KBM-7 (cell line): ENCODE results near the gene SDK1.
"Not testable (repeated sequence)": the region's sequence is repeated elsewhere in the genome, so short reads cannot be mapped to it uniquely, and the experiment has no call there.

Experiments used
- DNase-seq: peaks from one replicate; pipeline ENCODE4 v3.0.0-alpha.2; 2015
- in situ Hi-C: fragments of 300-500 bp; cut with MboI; formaldehyde crosslinking; loops from 2 replicates; pipeline ENCODE4 v1.14.3; 2020; ENCODE audit warnings: low sequenced_read_pairs, low pct_unique_long_range_greater_than_20kb, mixed read lengths

The SDK1 gene

GRCh38 chr7:4208086-4208485, 907.0 kb downstream of the SDK1 start:
- in situ Hi-C loops = no loop called here

GRCh38 chr7:4208586-4208985, 907.5 kb downstream of the SDK1 start:
- in situ Hi-C loops = no loop called here
- no peak for DNase-seq

More at GRCh38 chr7:4208086-4208485, 907.0 kb downstream of the SDK1 start:
- no peak for DNase-seq

DNA sequence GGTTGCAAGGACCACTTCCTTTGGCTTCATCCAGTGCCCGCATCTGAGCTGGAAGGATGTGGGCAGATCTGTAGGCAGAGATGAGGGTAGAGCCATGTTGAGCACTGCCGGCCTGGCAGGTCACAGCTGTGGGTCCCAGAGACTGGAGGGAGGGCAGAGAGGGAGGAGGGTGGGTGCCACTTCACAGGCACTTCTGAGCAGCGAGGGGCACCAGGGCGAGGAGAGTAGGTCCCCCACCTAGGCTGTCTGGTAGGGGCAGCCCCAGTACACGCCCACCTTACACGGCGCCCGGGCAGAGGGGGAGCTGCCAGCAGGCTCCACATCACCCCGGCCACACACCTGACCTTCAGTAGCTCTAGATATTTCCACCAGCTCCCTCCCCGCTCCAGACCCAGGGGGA, 908.1 kb downstream of the SDK1 start:
- in situ Hi-C loops = no loop called here
- no peak for DNase-seq

DNA sequence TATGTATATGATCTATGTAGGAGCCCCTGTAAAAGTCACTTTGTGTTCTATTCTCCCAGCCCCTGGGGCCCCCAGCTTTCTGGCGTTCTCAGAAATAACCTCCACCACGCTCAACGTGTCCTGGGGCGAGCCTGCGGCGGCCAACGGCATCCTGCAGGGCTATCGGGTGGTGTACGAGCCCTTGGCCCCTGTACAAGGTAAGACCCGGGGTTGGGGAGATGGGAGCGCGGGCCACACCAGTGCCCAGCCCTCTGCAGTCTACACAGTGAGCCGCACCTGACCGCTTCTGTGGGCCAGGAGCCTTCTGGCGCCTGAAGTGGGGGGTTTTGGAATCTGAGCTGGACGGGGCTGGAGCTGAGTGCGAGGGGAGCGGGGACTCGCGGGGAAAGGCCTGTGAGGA, 908.9 kb downstream of the SDK1 start:
- DNase-seq = no peak
- in situ Hi-C loops = no loop called here

GRCh38 chr7:4210821-4211220, 909.8 kb downstream of the SDK1 start:
- no peak for DNase-seq
- in situ Hi-C loops = no loop called here

- in situ Hi-C loops = no loop called here
- DNase-seq = no peak
Observed at GRCh38 chr7:4211261-4211660, 910.2 kb downstream of the SDK1 start.

DNA sequence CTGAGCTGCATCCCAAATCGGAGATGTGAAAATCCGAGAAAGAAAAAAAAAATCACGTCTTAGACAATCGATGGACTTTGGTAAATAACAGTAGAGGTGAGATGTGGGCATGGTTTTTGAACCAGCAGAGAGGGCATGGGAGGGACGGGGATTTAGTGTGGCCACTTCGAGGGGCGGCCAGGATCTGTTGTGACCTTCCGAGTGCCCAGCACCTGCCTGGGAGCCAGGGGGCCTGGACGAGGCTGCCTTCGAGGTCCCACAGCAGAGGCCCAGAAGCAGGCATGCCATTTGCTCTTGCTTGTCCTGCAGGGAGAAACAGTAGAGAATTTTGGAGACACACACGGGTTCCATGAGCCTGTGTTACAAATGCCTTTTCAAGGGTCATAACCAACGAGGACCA, 911.3 kb downstream of the SDK1 start:
- in situ Hi-C loops = no loop called here
- DNase-seq = no peak

DNA sequence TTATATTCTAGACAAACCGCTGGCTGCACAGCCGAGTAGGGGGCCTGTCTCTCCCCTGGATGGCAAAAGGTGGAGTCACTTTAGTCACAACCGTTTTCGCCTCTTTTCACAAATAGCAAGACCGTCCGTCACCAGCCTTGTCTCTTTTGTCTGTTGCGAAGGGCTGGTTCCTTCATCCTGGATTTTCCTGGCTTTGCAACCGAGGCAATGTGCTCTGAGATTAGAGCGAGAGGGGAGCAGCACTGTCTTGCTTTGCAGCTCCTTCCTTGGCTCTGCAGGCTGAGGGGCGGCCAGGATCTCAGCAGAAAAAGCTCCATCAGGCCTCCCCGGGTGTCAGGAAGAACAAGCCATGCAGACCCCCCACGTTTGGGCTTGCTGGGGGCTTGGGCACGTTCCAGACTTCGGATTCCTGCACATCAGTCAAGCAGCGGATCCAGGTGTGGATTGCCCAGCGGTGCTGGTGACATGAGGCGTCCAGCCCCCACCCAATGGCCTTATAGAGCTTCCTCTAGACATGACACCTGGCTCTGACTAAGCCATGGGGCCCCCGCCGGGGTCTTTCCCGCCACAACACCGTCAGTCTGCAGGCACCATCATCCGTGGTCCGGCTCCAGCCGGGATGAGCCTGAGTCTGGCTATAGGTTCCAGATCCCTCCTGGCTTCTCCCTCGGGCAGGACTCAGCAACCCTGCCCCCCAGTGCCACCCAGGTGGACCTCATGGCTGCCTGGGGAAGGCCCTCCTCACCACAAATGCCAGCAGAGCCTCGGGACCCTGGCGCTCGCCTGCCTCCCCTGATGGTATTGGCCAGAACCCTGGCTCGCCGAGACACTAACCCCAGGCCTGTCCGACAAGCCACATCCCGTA, 913.5 kb downstream of the SDK1 start:
- DNase-seq = no peak
- in situ Hi-C loops = no loop called here

DNA sequence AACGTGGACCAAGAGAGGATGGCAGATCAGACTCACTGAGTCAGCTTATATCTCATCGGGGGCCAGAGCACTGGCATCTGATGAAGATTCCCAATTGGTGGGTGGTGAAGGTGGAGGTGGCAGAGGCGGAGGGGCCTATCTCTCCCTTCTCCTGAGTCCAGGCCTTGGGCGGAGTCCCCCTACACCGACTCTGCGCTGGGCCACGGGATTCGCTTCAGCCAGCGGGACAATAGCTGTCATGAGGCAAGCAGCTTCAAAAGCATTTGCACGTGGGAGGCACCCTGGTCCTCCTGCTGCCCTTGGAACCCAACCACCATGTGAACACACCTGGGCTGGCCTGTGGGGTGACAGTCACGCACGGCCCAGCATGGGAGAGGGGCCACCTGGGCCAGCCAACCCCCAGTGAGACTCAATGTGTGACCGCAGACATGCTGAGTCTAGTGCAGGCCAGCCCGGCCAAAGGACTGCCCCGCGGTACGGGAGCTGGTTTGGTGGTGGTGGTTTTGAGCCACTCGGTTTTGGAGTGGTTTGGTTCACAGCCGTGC, 914.2 kb downstream of the SDK1 start:
- in situ Hi-C loops = no loop called here
- no peak for DNase-seq

DNA sequence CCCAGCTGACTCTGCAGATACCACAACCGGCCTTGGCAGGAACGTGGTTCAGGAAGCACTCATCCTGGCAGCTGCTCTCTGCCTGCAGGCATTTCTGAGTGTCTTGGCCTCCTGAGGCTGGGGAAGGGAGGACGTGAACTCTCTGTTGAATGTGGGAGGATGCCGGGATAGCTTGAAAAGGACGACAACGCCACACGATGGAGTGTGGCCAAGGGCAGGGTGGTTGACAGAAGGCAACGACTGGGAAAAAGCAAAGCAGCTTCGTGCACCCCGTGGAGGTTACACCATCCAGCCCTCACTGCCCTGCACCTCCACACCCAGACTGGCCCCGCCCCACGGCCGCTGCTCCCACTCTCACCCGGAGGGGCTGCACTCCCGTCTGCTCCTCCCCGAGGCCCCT, 915.0 kb downstream of the SDK1 start:
- in situ Hi-C loops = no loop called here
- no peak for DNase-seq

DNA sequence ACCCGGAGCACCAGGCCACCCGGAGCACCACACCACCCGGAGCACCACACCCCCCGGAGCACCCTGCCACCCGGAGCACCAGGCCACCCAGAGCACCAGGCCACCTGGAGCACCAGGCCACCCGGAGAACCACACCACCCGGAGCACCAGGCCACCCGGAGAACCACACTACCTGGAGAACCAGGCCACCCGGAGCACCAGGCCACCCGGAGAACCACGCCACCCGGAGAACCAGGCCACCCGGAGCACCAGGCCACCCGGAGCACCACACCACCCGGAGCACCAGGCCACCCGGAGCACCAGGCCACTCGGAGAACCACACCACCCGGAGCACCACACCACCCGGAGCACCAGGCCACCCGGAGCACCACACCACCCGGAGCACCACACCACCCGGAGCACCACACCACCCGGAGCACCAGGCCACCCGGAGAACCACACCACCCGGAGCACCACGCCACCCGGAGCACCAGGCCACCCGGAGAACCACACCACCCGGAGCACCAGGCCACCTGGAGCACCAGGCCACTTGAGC, 916.1 kb downstream of the SDK1 start:
- DNase-seq, in situ Hi-C loops: not testable (repeated sequence)

- in situ Hi-C loops = no loop called here
- no peak for DNase-seq
Observed at GRCh38 chr7:4218481-4218880, 917.4 kb downstream of the SDK1 start.

DNA sequence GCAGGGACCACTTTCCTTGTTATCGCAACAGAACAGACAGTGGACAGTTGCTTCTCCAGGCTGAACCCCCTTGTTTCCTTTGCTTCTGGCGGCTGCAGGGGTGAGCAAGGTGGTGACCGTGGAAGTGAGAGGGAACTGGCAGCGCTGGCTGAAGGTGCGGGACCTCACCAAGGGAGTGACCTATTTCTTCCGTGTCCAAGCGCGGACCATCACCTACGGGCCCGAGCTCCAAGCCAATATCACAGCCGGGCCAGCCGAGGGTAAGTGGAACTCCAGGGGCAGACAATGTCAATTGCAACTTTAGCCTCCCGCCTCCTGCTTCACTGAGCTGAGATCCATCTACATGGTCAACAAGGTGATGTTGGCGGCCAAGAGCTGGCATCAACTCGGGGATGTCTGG, 919.0 kb downstream of the SDK1 start:
- in situ Hi-C loops = no loop called here
- no peak for DNase-seq

- in situ Hi-C loops = no loop called here
- no peak for DNase-seq
Observed at GRCh38 chr7:4221043-4221442, 920.0 kb downstream of the SDK1 start.

DNA sequence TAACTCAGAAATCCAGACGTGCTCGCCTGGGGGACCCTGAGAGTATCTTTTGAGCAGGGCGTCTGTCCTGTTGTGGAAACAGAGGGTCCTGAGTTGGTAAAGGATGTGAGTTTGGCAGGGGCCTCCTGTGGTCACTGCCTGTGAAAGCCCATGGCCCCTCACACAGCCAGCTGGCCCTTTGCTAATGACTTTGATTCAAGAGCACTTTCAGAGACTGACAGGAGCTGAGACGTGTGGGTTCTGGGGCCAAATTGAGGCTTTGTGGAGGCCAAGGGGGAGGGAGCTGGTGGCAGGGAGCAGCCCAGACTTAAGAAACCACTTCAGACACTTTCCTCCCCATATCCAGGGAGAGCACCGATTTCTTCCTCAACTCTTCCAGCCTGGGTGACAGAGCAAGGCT, 921.6 kb downstream of the SDK1 start:
- in situ Hi-C loops = no loop called here
- no peak for DNase-seq

DNA sequence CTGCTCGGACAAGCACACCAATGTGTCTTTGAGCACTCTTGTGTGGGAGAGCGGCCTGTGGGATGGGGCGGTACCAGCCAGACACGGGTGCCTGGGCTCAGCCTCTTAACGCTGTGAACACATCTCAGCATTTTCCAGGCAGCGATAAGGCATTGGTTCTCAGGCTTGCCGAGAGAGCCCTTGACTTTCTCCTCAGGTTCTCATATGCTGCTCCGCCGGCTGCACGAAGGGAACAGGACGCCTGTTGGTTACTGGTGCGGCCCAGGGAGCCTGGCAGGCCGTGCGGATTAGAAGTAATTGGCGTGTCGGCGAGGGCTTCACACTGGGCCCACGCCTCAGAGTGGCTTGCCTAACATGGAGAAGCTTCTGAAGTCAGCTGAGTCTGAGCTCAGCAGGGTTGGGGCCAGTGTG, 924.3 kb downstream of the SDK1 start:
- in situ Hi-C loops = no loop called here
- no peak for DNase-seq

DNA sequence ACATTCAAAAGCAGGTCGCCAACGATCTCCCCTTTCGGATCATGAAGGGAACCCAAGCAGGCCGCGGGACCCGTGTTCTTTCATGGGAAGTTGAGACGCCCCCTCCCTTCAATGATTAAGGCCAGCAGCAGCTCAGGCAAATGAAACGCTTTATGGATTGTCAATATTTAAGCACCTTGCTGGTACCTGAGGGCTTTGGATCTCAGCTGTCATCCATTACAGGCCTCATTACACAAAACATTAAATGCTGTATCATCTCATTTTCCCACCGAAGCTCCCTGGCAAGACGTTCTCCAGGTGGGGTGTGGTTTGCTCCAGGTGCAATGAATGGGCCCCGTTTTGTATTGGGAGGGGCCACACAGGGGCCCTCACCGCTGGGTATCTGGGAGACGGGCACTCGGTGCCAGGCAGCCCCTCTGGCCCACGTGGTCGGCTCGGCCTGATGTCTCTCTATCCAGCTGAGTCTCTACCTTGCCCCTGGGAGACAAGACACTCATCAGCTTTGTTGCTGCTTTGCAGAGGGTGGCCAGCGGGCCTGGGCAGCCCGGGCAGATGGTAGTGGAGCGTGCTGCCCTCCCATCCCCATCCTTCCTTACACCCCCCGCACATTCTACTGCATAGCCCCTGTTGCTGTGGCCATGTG, 925.0 kb downstream of the SDK1 start:
- DNase-seq = no peak
- in situ Hi-C loops = no loop called here

DNA sequence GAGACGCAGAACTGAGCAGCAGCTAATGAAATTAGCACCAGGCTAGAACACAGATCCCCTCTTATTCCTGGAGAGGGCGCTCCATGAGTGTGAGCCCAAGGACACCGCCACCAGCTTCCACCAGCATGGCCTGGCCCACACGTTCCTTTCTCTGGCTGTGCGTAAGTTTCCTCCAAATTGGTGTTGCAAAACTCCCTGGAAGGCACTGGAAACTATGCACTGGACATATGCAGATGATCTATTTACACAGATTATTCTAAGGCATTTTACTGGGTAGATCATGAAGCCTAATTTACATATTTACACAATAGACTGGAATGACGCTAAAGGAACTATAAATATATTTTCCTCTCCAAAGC, 925.5 kb downstream of the SDK1 start:
- no peak for DNase-seq
- in situ Hi-C loops = no loop called here

GRCh38 chr7:4227105-4228010, 926.3 kb downstream of the SDK1 start:
- no peak for DNase-seq
- in situ Hi-C loops = no loop called here
